ENCODE data around the gene RBM39. TPM values are rescaled to one million over a fixed set of nuclear protein-coding genes. Genes with fewer than 3 reads are reported as not detected.

Gene RBM39
- total and polyA plus RNA-seq, 2 of the 8 experiments (the other 6 are each of a cell fraction or from before 2014, with no cell fraction given), result 78.0 to 219 TPM

DNA sequence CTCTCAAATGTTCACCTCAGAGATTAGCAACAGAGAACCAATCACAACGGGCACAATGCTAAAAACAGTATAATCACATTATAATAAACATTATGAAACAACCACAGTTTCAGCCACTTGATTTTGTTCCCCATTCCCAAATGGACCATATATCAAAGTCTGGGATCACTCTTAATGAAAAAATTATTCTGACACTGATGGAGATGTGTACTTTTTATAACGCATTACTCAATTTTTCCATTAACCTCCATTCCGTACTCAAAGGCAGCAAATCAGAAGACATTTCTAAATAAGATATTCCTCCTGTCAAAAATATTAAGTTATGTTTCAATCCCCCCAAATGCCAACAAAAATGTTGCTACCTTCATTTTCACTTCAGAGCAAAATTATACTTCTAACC, 80.2 kb downstream of the RBM39 start (continued):
- TF ChIP-seq, protein P1, sequence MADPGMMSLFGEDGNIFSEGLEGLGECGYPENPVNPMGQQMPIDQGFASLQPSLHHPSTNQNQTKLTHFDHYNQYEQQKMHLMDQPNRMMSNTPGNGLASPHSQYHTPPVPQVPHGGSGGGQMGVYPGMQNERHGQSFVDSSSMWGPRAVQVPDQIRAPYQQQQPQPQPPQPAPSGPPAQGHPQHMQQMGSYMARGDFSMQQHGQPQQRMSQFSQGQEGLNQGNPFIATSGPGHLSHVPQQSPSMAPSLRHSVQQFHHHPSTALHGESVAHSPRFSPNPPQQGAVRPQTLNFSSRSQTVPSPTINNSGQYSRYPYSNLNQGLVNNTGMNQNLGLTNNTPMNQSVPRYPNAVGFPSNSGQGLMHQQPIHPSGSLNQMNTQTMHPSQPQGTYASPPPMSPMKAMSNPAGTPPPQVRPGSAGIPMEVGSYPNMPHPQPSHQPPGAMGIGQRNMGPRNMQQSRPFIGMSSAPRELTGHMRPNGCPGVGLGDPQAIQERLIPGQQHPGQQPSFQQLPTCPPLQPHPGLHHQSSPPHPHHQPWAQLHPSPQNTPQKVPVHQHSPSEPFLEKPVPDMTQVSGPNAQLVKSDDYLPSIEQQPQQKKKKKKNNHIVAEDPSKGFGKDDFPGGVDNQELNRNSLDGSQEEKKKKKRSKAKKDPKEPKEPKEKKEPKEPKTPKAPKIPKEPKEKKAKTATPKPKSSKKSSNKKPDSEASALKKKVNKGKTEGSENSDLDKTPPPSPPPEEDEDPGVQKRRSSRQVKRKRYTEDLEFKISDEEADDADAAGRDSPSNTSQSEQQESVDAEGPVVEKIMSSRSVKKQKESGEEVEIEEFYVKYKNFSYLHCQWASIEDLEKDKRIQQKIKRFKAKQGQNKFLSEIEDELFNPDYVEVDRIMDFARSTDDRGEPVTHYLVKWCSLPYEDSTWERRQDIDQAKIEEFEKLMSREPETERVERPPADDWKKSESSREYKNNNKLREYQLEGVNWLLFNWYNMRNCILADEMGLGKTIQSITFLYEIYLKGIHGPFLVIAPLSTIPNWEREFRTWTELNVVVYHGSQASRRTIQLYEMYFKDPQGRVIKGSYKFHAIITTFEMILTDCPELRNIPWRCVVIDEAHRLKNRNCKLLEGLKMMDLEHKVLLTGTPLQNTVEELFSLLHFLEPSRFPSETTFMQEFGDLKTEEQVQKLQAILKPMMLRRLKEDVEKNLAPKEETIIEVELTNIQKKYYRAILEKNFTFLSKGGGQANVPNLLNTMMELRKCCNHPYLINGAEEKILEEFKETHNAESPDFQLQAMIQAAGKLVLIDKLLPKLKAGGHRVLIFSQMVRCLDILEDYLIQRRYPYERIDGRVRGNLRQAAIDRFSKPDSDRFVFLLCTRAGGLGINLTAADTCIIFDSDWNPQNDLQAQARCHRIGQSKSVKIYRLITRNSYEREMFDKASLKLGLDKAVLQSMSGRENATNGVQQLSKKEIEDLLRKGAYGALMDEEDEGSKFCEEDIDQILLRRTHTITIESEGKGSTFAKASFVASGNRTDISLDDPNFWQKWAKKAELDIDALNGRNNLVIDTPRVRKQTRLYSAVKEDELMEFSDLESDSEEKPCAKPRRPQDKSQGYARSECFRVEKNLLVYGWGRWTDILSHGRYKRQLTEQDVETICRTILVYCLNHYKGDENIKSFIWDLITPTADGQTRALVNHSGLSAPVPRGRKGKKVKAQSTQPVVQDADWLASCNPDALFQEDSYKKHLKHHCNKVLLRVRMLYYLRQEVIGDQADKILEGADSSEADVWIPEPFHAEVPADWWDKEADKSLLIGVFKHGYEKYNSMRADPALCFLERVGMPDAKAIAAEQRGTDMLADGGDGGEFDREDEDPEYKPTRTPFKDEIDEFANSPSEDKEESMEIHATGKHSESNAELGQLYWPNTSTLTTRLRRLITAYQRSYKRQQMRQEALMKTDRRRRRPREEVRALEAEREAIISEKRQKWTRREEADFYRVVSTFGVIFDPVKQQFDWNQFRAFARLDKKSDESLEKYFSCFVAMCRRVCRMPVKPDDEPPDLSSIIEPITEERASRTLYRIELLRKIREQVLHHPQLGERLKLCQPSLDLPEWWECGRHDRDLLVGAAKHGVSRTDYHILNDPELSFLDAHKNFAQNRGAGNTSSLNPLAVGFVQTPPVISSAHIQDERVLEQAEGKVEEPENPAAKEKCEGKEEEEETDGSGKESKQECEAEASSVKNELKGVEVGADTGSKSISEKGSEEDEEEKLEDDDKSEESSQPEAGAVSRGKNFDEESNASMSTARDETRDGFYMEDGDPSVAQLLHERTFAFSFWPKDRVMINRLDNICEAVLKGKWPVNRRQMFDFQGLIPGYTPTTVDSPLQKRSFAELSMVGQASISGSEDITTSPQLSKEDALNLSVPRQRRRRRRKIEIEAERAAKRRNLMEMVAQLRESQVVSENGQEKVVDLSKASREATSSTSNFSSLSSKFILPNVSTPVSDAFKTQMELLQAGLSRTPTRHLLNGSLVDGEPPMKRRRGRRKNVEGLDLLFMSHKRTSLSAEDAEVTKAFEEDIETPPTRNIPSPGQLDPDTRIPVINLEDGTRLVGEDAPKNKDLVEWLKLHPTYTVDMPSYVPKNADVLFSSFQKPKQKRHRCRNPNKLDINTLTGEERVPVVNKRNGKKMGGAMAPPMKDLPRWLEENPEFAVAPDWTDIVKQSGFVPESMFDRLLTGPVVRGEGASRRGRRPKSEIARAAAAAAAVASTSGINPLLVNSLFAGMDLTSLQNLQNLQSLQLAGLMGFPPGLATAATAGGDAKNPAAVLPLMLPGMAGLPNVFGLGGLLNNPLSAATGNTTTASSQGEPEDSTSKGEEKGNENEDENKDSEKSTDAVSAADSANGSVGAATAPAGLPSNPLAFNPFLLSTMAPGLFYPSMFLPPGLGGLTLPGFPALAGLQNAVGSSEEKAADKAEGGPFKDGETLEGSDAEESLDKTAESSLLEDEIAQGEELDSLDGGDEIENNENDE (IDR thresholded peaks at IDR 0.05; ENCODE audit: insufficient replicate concordance, low read length), result no peak
- TF ChIP-seq CHD2 (IDR thresholded peaks at IDR 0.05; ENCODE audit: low read length), result no peak
- TF ChIP-seq RBBP5 (IDR thresholded peaks at IDR 0.05; ENCODE audit: borderline replicate concordance, low read depth, low read length), result no peak
- no peak for TF ChIP-seq RNF2 (IDR thresholded peaks at IDR 0.05; ENCODE audit: borderline replicate concordance, low read depth, low read length, missing control alignments, poor library complexity, severe bottlenecking)
- no peak for TF ChIP-seq POLR2AphosphoS5 (IDR thresholded peaks at IDR 0.05; ENCODE audit: low read depth, low read length)
